HCT116 (cell line): ENCODE data around the gene PDHB. TPM values are rescaled to one million over a fixed set of nuclear protein-coding genes. Genes with fewer than 3 reads are reported as not detected.

Experiments used
- ATAC-seq: fragments of 200-7000 bp; cut with Tn5 transposase; 2 replicates; pipeline ENCODE4 v1.9.1; 2020; ENCODE audit warnings: mild to moderate bottlenecking, moderate library complexity
- BruUV-seq: library from RNA; stranded (reverse); fragments of 400-500 nt; replicated peaks from 2 replicates; lab custom pipeline; 2021; lab: Mats Ljungman, UMichigan
- CTCF ChIA-PET: fragments of 300-600 bp; sonication (Branson Sonifier 250); formaldehyde crosslinking; loops from one replicate; lab custom pipeline; 2021; ENCODE audit warnings: antibody characterized with exemption; lab: Charles Lee
- POLR2A ChIA-PET: fragments of 300-600, 350-600 bp; sonication (Branson Sonifier 250); formaldehyde crosslinking; loops from one replicate; lab custom pipeline; 2021; ENCODE audit warnings: antibody characterized with exemption; lab: Charles Lee
- RAD21 ChIA-PET, 2 experiments: fragments of 300-600 bp; sonication (Branson Sonifier 250); formaldehyde crosslinking; loops; one replicate each; lab custom pipeline; 2023; ENCODE audit warnings: low total read pairs in 2 of 2; ENCODE audit not compliant: uncharacterized antibody in 2 of 2, unreplicated experiment in 2 of 2, low non-redundant PET in 1 of 2; lab: Charles Lee
- DNase-seq: peaks from one replicate; pipeline ENCODE4 v3.0.0-alpha.2; 2010; ENCODE audit warnings: low read depth, low spot score
- H2AFZ ChIP-seq: fragments of 200-600 bp; shearing (Covaris generic), sonication (generic); 2 replicates; pipeline ENCODE4 v1.6.1; 2017; ENCODE audit warnings: low read depth, mixed run types, mixed read lengths, antibody characterized with exemption, low read length; ENCODE audit not compliant: poor library complexity, severe bottlenecking
- H3K27ac ChIP-seq: 2 replicates; pipeline ENCODE4 v1.5.1; 2012; ENCODE audit warnings: low read depth, low read length
- H3K27me3 ChIP-seq: fragments of 200-600 bp; sonication (generic); 2 replicates; pipeline ENCODE4 v1.6.1; 2016; ENCODE audit warnings: mixed run types, low read length, mixed read lengths; ENCODE audit not compliant: insufficient read depth
- H3K36me3 ChIP-seq, 2 experiments: fragments of 200-500 bp in 1 of 2; fragments of 200-600 bp in 1 of 2; sonication (Bioruptor generic) in 1 of 2; sonication (generic) in 1 of 2; 2 replicates each; pipeline versions ENCODE4 v1.5.1 to v1.6.1; 2014 to 2016; ENCODE audit warnings: low read length in 2 of 2, inconsistent platforms in 1 of 2, mixed read lengths in 1 of 2, mixed run types in 1 of 2; ENCODE audit not compliant: insufficient read depth in 2 of 2, control insufficient read depth in 1 of 2
- H3K4me1 ChIP-seq, 2 experiments: fragments of 200-600 bp in 1 of 2; sonication (generic) in 1 of 2; 2 replicates each; pipeline versions ENCODE4 v1.5.1 to v1.6.1; 2012 to 2017; ENCODE audit warnings: low read length in 2 of 2, inconsistent platforms in 1 of 2, mild to moderate bottlenecking in 1 of 2, mixed read lengths in 1 of 2, mixed run types in 1 of 2, moderate library complexity in 1 of 2; ENCODE audit not compliant: insufficient read depth in 2 of 2, control insufficient read depth in 1 of 2
- H3K4me2 ChIP-seq: fragments of 200-600 bp; sonication (generic); 2 replicates; pipeline ENCODE4 v1.6.1; 2017; ENCODE audit warnings: mixed run types, low read length, mixed read lengths
- H3K4me3 ChIP-seq, 2 experiments: fragments of 200-600 bp in 1 of 2; sonication (generic) in 1 of 2; replicated peaks in 1 of 2; 2 replicates each; pipeline ENCODE4 v1.5.1; 2011 to 2016; ENCODE audit warnings: low read length in 2 of 2, control low read depth in 1 of 2, low read depth in 1 of 2, mild to moderate bottlenecking in 1 of 2, mixed read lengths in 1 of 2, mixed run types in 1 of 2
- H3K79me2 ChIP-seq: fragments of 200-600 bp; sonication (generic); 2 replicates; pipeline ENCODE4 v1.6.1; 2017; ENCODE audit warnings: mild to moderate bottlenecking, mixed run types, low read length, moderate library complexity, mixed read lengths; ENCODE audit not compliant: insufficient read depth
- H3K9ac ChIP-seq: fragments of 200-600 bp; sonication (generic); 2 replicates; pipeline ENCODE4 v1.6.1; 2016; ENCODE audit warnings: low read length, mixed read lengths
- H3K9me2 ChIP-seq: fragments of 200-600 bp; sonication (generic), shearing (Covaris generic); 2 replicates; pipeline ENCODE4 v1.6.1; 2017; ENCODE audit warnings: mixed run types, mild to moderate bottlenecking, moderate library complexity; ENCODE audit not compliant: insufficient read depth
- H3K9me3 ChIP-seq, 2 experiments: fragments of 200-500 bp in 1 of 2; fragments of 200-600 bp in 1 of 2; sonication (Bioruptor generic) in 1 of 2; sonication (generic) in 1 of 2; 2 replicates each; pipeline ENCODE4 v1.6.1; 2014 to 2017; ENCODE audit warnings: low read length in 2 of 2, mixed read lengths in 2 of 2, inconsistent platforms in 1 of 2, low read depth in 1 of 2, mild to moderate bottlenecking in 1 of 2, mixed run types in 1 of 2, moderate library complexity in 1 of 2; ENCODE audit not compliant: control insufficient read depth in 1 of 2, insufficient read depth in 1 of 2
- H4K20me1 ChIP-seq: fragments of 200-600 bp; sonication (generic), shearing (Covaris generic); 2 replicates; pipeline ENCODE4 v1.6.1; 2017; ENCODE audit warnings: mixed run types, mild to moderate bottlenecking, moderate library complexity; ENCODE audit not compliant: insufficient read depth
- CEBPB ChIP-seq: IDR thresholded peaks from 2 replicates; pipeline ENCODE4 v1.6.1; 2012; ENCODE audit warnings: low read depth
- EGR1 ChIP-seq: IDR thresholded peaks from 2 replicates; pipeline ENCODE4 v1.6.1; 2012; ENCODE audit warnings: low read depth
- EZH2 ChIP-seq: fragments of 200-600 bp; sonication (generic); IDR thresholded peaks from 2 replicates; pipeline ENCODE4 v1.6.1; 2017; ENCODE audit warnings: antibody characterized with exemption, mixed run types
- EZH2phosphoT487 ChIP-seq: fragments of 200-600 bp; IDR thresholded peaks from 2 replicates; pipeline ENCODE4 v1.6.1; 2018; ENCODE audit warnings: antibody characterized with exemption, borderline replicate concordance
- POLR2AphosphoS5 ChIP-seq: IDR thresholded peaks from 2 replicates; pipeline ENCODE4 v1.6.1; 2011; ENCODE audit warnings: mild to moderate bottlenecking, low read depth, low read length, moderate library complexity
- SRF ChIP-seq: IDR thresholded peaks from 2 replicates; pipeline ENCODE4 v1.6.1; 2012; ENCODE audit warnings: low read depth
- YY1 ChIP-seq: IDR thresholded peaks from 2 replicates; pipeline ENCODE4 v1.6.1; 2011; ENCODE audit warnings: low read length, low read depth, moderate library complexity, mild to moderate bottlenecking; ENCODE audit not compliant: insufficient replicate concordance; ENCODE audit errors: extremely low read depth
- ZFX ChIP-seq: fragments of 450-650 bp; IDR thresholded peaks from 2 replicates; pipeline ENCODE4 v1.6.1; 2017
- ZNF274 ChIP-seq: fragments of 200-500 bp; sonication (Bioruptor generic); IDR thresholded peaks from 2 replicates; pipeline ENCODE4 v1.6.1; 2014; ENCODE audit warnings: mild to moderate bottlenecking, low read depth, low read length, inconsistent platforms
- intact Hi-C: fragments of 100-400 bp; cut with micrococcal nuclease; formaldehyde crosslinking; loops from 2 replicates; pipeline ENCODE4 v1.10.0; 2022
- total RNA-seq: library from RNA; stranded (reverse); gene quantifications from one replicate; pipeline ENCODE4 v1.2.1, GENCODE V29; 2021; ENCODE audit not compliant: unreplicated experiment
- TF ChIP-seq, protein P1 (sequence below): IDR thresholded peaks from 2 replicates; pipeline ENCODE4 v1.6.1; 2012
- TF ChIP-seq, protein P2 (sequence below): IDR thresholded peaks from 2 replicates; pipeline ENCODE4 v1.6.1; 2012; ENCODE audit warnings: low read depth

PDHB gene
- total RNA-seq, 1 experiment from 2014 or later = 60.2 TPM

DNA sequence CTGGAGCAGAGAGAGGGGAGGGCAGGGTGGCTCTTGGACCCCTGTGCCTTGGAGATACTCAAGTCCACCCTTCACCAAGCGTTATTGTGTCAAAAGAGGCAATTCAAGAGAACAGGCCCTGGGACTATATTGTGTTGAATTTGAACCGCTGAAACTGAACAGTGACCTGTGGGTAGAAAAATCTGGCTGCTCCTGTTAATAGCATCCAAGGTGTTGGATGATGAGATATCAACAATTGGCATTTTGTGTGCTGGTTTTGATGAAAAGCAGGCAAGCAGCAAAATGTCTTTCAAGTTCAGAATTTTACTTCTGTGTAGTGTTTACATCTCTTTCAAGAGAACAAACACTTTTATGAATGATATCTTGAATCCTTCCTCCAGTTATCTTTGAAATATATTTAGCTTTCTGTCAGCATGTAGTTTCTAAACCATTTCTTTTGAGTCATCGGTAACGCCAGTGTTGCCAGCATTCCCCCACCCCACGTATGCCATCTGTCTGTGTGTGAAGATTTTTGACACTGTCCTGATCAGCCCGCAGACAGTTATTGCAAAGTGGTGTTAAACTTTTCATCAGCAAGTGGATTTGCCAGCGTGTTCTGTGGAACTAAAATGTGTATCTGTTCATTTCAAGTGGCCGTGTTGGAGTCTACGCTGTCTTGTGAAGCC lies 34.8 kb downstream of the PDHB start:
- RAD21 ChIA-PET = no interaction called here
- Histone ChIP-seq H3K9ac (no peak overlapping the region), H3K4me2 (no peak overlapping the region), H3K27ac (no peak overlapping the region), H3K79me2 (no peaks in the 10 kb centered on the region), H2AFZ (no peak overlapping the region), H4K20me1 (no peaks in the 10 kb centered on the region), H3K9me2 (no peaks in the 10 kb centered on the region), H3K4me1 (no peaks in the 10 kb centered on the region), H3K9me3 (no peaks in the 10 kb centered on the region), H3K36me3 (no peaks in the 10 kb centered on the region), H3K27me3 (no peaks in the 10 kb centered on the region), H3K4me3 (no peak overlapping the region)
- ATAC-seq = no peak
- TF ChIP-seq EZH2 = no peak
- TF ChIP-seq, protein P1, sequence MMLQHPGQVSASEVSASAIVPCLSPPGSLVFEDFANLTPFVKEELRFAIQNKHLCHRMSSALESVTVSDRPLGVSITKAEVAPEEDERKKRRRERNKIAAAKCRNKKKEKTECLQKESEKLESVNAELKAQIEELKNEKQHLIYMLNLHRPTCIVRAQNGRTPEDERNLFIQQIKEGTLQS = no peak
- TF ChIP-seq POLR2AphosphoS5 = no peak
- no peak for TF ChIP-seq YY1
- TF ChIP-seq CEBPB = no peak
- TF ChIP-seq ZFX = no peak
- TF ChIP-seq, protein P2, sequence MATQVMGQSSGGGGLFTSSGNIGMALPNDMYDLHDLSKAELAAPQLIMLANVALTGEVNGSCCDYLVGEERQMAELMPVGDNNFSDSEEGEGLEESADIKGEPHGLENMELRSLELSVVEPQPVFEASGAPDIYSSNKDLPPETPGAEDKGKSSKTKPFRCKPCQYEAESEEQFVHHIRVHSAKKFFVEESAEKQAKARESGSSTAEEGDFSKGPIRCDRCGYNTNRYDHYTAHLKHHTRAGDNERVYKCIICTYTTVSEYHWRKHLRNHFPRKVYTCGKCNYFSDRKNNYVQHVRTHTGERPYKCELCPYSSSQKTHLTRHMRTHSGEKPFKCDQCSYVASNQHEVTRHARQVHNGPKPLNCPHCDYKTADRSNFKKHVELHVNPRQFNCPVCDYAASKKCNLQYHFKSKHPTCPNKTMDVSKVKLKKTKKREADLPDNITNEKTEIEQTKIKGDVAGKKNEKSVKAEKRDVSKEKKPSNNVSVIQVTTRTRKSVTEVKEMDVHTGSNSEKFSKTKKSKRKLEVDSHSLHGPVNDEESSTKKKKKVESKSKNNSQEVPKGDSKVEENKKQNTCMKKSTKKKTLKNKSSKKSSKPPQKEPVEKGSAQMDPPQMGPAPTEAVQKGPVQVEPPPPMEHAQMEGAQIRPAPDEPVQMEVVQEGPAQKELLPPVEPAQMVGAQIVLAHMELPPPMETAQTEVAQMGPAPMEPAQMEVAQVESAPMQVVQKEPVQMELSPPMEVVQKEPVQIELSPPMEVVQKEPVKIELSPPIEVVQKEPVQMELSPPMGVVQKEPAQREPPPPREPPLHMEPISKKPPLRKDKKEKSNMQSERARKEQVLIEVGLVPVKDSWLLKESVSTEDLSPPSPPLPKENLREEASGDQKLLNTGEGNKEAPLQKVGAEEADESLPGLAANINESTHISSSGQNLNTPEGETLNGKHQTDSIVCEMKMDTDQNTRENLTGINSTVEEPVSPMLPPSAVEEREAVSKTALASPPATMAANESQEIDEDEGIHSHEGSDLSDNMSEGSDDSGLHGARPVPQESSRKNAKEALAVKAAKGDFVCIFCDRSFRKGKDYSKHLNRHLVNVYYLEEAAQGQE = no peak
- no peak for TF ChIP-seq EZH2phosphoT487
- no peak for TF ChIP-seq ZNF274
- TF ChIP-seq SRF = no peak
- no peak for TF ChIP-seq EGR1
- no TSS peak for BruUV-seq
- no peak for DNase-seq
- CTCF ChIA-PET = no interaction called here
- intact Hi-C loops = no loop called here
- POLR2A ChIA-PET = no interaction called here
